H9 (cell line): ENCODE measurements around the gene KCNV2. TPM values are rescaled to one million over a fixed set of nuclear protein-coding genes. Genes with fewer than 3 reads are reported as not detected.

Experiments used
- DNase-seq: peaks from one replicate; pipeline ENCODE4 v3.0.0-alpha.2; 2017
- H2AFZ ChIP-seq: one replicate; pipeline ENCODE4 v1.6.1; 2013; ENCODE audit warnings: mild to moderate bottlenecking, low read length, control low read depth, moderate library complexity
- H2AK5ac ChIP-seq: 2 replicates; pipeline ENCODE4 v1.6.1; 2013; ENCODE audit warnings: low read length, control low read depth, mixed read lengths; ENCODE audit not compliant: insufficient read length
- H2BK120ac ChIP-seq: one replicate; pipeline ENCODE4 v1.6.1; 2013; ENCODE audit warnings: low read depth, mild to moderate bottlenecking, low read length, control low read depth, inconsistent platforms; ENCODE audit not compliant: poor library complexity, severe bottlenecking
- H2BK12ac ChIP-seq: 2 replicates; pipeline ENCODE4 v1.6.1; 2013; ENCODE audit warnings: low read length, control low read depth, mixed read lengths, low read depth; ENCODE audit not compliant: insufficient read length
- H2BK15ac ChIP-seq: 2 replicates; pipeline ENCODE4 v1.6.1; 2013; ENCODE audit warnings: low read depth, low read length, control low read depth
- H2BK20ac ChIP-seq: one replicate; pipeline ENCODE4 v1.6.1; 2013; ENCODE audit warnings: low read depth, mild to moderate bottlenecking, low read length, control low read depth, inconsistent platforms; ENCODE audit not compliant: poor library complexity, severe bottlenecking
- H2BK5ac ChIP-seq: 2 replicates; pipeline ENCODE4 v1.6.1; 2013; ENCODE audit warnings: low read length, control low read depth, mixed read lengths; ENCODE audit not compliant: insufficient read length
- H3K14ac ChIP-seq: 2 replicates; pipeline ENCODE4 v1.6.1; 2013; ENCODE audit warnings: low read length, control low read depth; ENCODE audit not compliant: insufficient read depth
- H3K18ac ChIP-seq: 2 replicates; pipeline ENCODE4 v1.6.1; 2013; ENCODE audit warnings: low read depth, mild to moderate bottlenecking, mixed read lengths, low read length, control low read depth; ENCODE audit not compliant: insufficient read length
- H3K23ac ChIP-seq: 2 replicates; pipeline ENCODE4 v1.6.1; 2013; ENCODE audit warnings: low read length, control low read depth, mixed read lengths, low read depth; ENCODE audit not compliant: insufficient read length
- H3K23me2 ChIP-seq: 2 replicates; pipeline ENCODE4 v1.6.1; 2013; ENCODE audit warnings: low read depth, mild to moderate bottlenecking, mixed read lengths, low read length, control low read depth; ENCODE audit not compliant: insufficient read length, poor library complexity, severe bottlenecking
- H3K27ac ChIP-seq: 2 replicates; pipeline ENCODE4 v1.5.1; 2013; ENCODE audit warnings: low read length, control low read depth, mixed read lengths, low read depth; ENCODE audit not compliant: insufficient read length
- H3K27me3 ChIP-seq: 2 replicates; pipeline ENCODE4 v1.6.1; 2013; ENCODE audit warnings: low read length, control low read depth, inconsistent platforms; ENCODE audit not compliant: insufficient read depth
- H3K4ac ChIP-seq: 2 replicates; pipeline ENCODE4 v1.6.1; 2013; ENCODE audit warnings: low read depth, mild to moderate bottlenecking, control low read depth, inconsistent platforms, low read length, moderate library complexity
- H3K4me1 ChIP-seq: 2 replicates; pipeline ENCODE4 v1.6.1; 2013; ENCODE audit warnings: low read length, control low read depth, inconsistent platforms; ENCODE audit not compliant: insufficient read depth
- H3K4me2 ChIP-seq: 2 replicates; pipeline ENCODE4 v1.6.1; 2013; ENCODE audit warnings: low read length, control low read depth, mixed read lengths; ENCODE audit not compliant: insufficient read length, insufficient read depth
- H3K56ac ChIP-seq: 2 replicates; pipeline ENCODE4 v1.6.1; 2013; ENCODE audit warnings: low read depth, mild to moderate bottlenecking, mixed read lengths, low read length, control low read depth; ENCODE audit not compliant: insufficient read length
- H3K79me1 ChIP-seq: 2 replicates; pipeline ENCODE4 v1.6.1; 2013; ENCODE audit warnings: low read depth, mild to moderate bottlenecking, moderate library complexity, low read length, control low read depth, inconsistent platforms; ENCODE audit not compliant: insufficient read depth, poor library complexity, severe bottlenecking
- H3K79me2 ChIP-seq: 2 replicates; pipeline ENCODE4 v1.6.1; 2013; ENCODE audit warnings: low read length, control low read depth, inconsistent platforms; ENCODE audit not compliant: insufficient read depth
- H3K9ac ChIP-seq: 2 replicates; pipeline ENCODE4 v1.6.1; 2013; ENCODE audit warnings: low read length, control low read depth, mixed read lengths; ENCODE audit not compliant: insufficient read length; ENCODE audit errors: extremely low read depth
- H3K9me3 ChIP-seq: one replicate; pipeline ENCODE4 v1.6.1; 2013; ENCODE audit warnings: low read depth, low read length, inconsistent platforms; ENCODE audit not compliant: control insufficient read depth
- H3T11ph ChIP-seq: one replicate; pipeline ENCODE4 v1.6.1; 2013; ENCODE audit warnings: mild to moderate bottlenecking, low read length, control low read depth, inconsistent platforms
- H4K20me1 ChIP-seq: one replicate; pipeline ENCODE4 v1.6.1; 2013; ENCODE audit not compliant: control insufficient read depth, insufficient read length, insufficient read depth
- H4K5ac ChIP-seq: 2 replicates; pipeline ENCODE4 v1.6.1; 2013; ENCODE audit warnings: low read depth, mild to moderate bottlenecking, mixed read lengths, low read length, control low read depth; ENCODE audit not compliant: insufficient read length
- H4K8ac ChIP-seq: replicated peaks from 2 replicates; pipeline ENCODE4 v1.6.1; 2013; ENCODE audit warnings: low read length, control low read depth, mixed read lengths, low read depth; ENCODE audit not compliant: insufficient read length
- H4K91ac ChIP-seq: 2 replicates; pipeline ENCODE4 v1.6.1; 2013; ENCODE audit warnings: low read depth, mild to moderate bottlenecking, moderate library complexity, mixed read lengths, low read length, control low read depth; ENCODE audit not compliant: insufficient read length
- H3K27ac Mint-ChIP-seq, 3 experiments: 2 replicates in 2 of 3; 3 replicates in 1 of 3; pipeline ENCODE4 v1.8.0; 2020 to 2021; ENCODE audit warnings: mixed read lengths in 3 of 3, mild to moderate bottlenecking in 1 of 3, moderate library complexity in 1 of 3
- H3K27me3 Mint-ChIP-seq: 2 replicates; pipeline ENCODE4 v1.8.0; 2021; ENCODE audit warnings: low read depth, mild to moderate bottlenecking, moderate library complexity, mixed read lengths
- H3K36me3 Mint-ChIP-seq, 3 experiments: 2 replicates in 2 of 3; 3 replicates in 1 of 3; pipeline ENCODE4 v1.8.0; 2020 to 2021; ENCODE audit warnings: low read depth in 3 of 3, mixed read lengths in 3 of 3; ENCODE audit not compliant: insufficient read depth in 1 of 3
- H3K4me1 Mint-ChIP-seq, 2 experiments: 2 replicates each; pipeline ENCODE4 v1.8.0; 2020; ENCODE audit warnings: mixed read lengths in 2 of 2
- H3K4me3 Mint-ChIP-seq, 2 experiments: 2 replicates in 1 of 2; 3 replicates in 1 of 2; pipeline ENCODE4 v1.8.0; 2020 to 2021; ENCODE audit warnings: mild to moderate bottlenecking in 2 of 2, mixed read lengths in 2 of 2, moderate library complexity in 1 of 2
- H3K9me3 Mint-ChIP-seq, 2 experiments: 2 replicates in 1 of 2; 3 replicates in 1 of 2; pipeline ENCODE4 v1.8.0; 2020; ENCODE audit warnings: mild to moderate bottlenecking in 2 of 2, mixed read lengths in 2 of 2, moderate library complexity in 1 of 2
- WGBS: extraction: QIAGEN DNeasy Blood & Tissue Kit; methylation state at CpG from one replicate; pipeline ENCODE4 v1.1.7; 2013; ENCODE audit warnings: missing lambda C conversion rate, low lambda C conversion rate, mixed read lengths; ENCODE audit not compliant: insufficient read length; ENCODE audit errors: extremely low coverage; 5-methylcytosine and 5-hydroxymethylcytosine counted together
- total RNA-seq: library from RNA; stranded (reverse); gene quantifications from 2 replicates; pipeline ENCODE4 v1.2.1, GENCODE V29; 2021
- TF ChIP-seq, protein P1 (sequence below): fragments of 200-600 bp; sonication (generic); conservative IDR thresholded peaks from 3 replicates; pipeline ENCODE4 v1.8.0; 2021; ENCODE audit warnings: antibody characterized with exemption, mild to moderate bottlenecking

Gene KCNV2
- total RNA-seq, 1 experiment from 2014 or later: not detected

DNA sequence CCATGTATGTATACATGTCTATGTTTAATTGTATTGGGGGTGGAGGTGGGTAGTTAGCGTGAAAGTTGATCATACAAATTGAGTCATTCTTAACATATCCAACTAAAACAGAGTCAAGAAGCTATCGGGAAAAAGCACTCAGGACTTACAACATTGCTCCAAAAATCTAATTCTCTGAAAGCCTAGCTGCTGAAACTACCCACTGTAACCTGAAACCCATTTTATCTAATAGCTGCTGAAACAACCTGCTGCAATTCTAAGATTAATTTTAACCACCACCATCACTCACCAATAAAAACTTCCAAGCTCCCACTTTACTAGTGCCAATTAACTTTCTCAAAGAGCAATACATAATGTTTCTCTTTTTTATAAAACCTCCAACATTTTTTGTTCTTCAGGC is 32.2 kb downstream of the KCNV2 start:
- no peak overlapping the region for H3K4me3 Mint-ChIP-seq
- no peak overlapping the region for H3K4me2 ChIP-seq
- H4K8ac ChIP-seq: no peak overlapping the region
- no peak overlapping the region for H2BK12ac ChIP-seq
- no peak overlapping the region for H3K4ac ChIP-seq
- H3K27ac ChIP-seq: no peak overlapping the region
- H2BK5ac ChIP-seq: no peak overlapping the region
- no peaks in the 10 kb centered on the region for H3K4me1 ChIP-seq
- H3K18ac ChIP-seq: no peak overlapping the region
- H4K20me1 ChIP-seq: no peaks in the 10 kb centered on the region
- H3K79me2 ChIP-seq: no peaks in the 10 kb centered on the region
- no peak overlapping the region for H4K91ac ChIP-seq
- H2AK5ac ChIP-seq: no peak overlapping the region
- peaks cover 12 to 34% (median 29%) of the 10 kb centered on the region in 3 experiments for H3K36me3 Mint-ChIP-seq
- no peaks in the 10 kb centered on the region for H3K9me3 ChIP-seq
- H3K4me1 Mint-ChIP-seq: peaks cover 19 to 22% of the 10 kb centered on the region in 2 experiments
- H3K14ac ChIP-seq: no peak overlapping the region
- H4K5ac ChIP-seq: no peak overlapping the region
- H3K9ac ChIP-seq: no peak overlapping the region
- H3K56ac ChIP-seq: no peak overlapping the region
- H3K9me3 Mint-ChIP-seq: peaks cover 0 to 3% of the 10 kb centered on the region in 2 experiments; a peak in 2 of 5 replicates
- H2BK20ac ChIP-seq: no peak overlapping the region
- no peaks in the 10 kb centered on the region for H3K23me2 ChIP-seq
- DNase-seq: no peak
- WGBS: no CpG with 5 or more reads among the region's 2 CpGs
- no peak overlapping the region for H3K23ac ChIP-seq
- no peaks in the 10 kb centered on the region for H3K27me3 Mint-ChIP-seq
- no peak overlapping the region for H3T11ph ChIP-seq
- H2BK15ac ChIP-seq: no peak overlapping the region
- H3K79me1 ChIP-seq: no peaks in the 10 kb centered on the region
- no peaks in the 10 kb centered on the region for H3K27me3 ChIP-seq
- no peak overlapping the region for H2BK120ac ChIP-seq
- H2AFZ ChIP-seq: no peak overlapping the region
- H3K27ac Mint-ChIP-seq: no peak overlapping the region
- TF ChIP-seq, protein P1, sequence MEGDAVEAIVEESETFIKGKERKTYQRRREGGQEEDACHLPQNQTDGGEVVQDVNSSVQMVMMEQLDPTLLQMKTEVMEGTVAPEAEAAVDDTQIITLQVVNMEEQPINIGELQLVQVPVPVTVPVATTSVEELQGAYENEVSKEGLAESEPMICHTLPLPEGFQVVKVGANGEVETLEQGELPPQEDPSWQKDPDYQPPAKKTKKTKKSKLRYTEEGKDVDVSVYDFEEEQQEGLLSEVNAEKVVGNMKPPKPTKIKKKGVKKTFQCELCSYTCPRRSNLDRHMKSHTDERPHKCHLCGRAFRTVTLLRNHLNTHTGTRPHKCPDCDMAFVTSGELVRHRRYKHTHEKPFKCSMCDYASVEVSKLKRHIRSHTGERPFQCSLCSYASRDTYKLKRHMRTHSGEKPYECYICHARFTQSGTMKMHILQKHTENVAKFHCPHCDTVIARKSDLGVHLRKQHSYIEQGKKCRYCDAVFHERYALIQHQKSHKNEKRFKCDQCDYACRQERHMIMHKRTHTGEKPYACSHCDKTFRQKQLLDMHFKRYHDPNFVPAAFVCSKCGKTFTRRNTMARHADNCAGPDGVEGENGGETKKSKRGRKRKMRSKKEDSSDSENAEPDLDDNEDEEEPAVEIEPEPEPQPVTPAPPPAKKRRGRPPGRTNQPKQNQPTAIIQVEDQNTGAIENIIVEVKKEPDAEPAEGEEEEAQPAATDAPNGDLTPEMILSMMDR: no peak
